DOHH2 (cell line): ENCODE measurements around the gene CNNM4.

Source experiments
- CTCF ChIP-seq: fragments of 200-600 bp; sonication (generic); IDR thresholded peaks from one replicate; pipeline ENCODE4 v1.5.1; 2014; ENCODE audit warnings: antibody characterized with exemption, mild to moderate bottlenecking, low read depth, low read length; ENCODE audit not compliant: poor library complexity, severe bottlenecking
- EZH2phosphoT487 ChIP-seq: fragments of 200-600 bp; sonication (generic); IDR thresholded peaks from 2 replicates; pipeline ENCODE4 v1.6.1; 2017; ENCODE audit warnings: borderline replicate concordance, mild to moderate bottlenecking, antibody characterized with exemption, low read length, moderate library complexity, mixed read lengths

DNA sequence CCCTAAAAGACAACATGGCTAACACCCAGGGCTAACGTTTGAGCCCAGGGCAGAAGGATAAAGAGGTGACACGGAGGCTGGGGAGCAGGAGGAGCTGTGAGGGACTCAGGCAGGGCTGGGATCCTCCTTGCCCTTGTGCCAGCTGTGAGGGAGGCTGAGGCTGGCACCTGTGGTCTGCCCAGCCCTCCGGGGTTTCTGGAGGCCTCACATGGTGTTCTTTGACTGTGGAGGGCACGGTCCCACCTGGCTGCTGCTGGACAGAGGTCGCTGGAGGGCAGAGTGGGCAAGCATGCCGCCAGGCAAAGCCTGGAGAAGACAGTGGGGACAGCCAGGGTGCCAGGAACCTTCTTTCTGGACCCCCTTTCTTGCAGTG is 28.5 kb downstream of the CNNM4 start:
- TF ChIP-seq CTCF (no peak), EZH2phosphoT487 (no peak)
